Gastrocnemius medialis (tissue), 4 donors: ENCODE measurements around the gene SERPINE2.

Experiments used
- CTCF ChIP-seq, 5 experiments: fragments of 450-650 bp in 3 of 5; fragments of 200-600 bp in 2 of 5; sonication (generic) in 2 of 5; IDR thresholded peaks in 4 of 5; conservative IDR thresholded peaks in 1 of 5; 1 replicate in 4 of 5; 2 replicates in 1 of 5; pipeline ENCODE4 v1.5.1; 2016 to 2019; ENCODE audit warnings: antibody characterized with exemption in 5 of 5, mild to moderate bottlenecking in 3 of 5, moderate library complexity in 3 of 5
- POLR2A ChIP-seq, 2 donors: fragments of 450-650 bp; IDR thresholded peaks; one replicate each; pipeline ENCODE4 v1.6.1; 2017; ENCODE audit warnings: antibody characterized with exemption in 2 of 2, mild to moderate bottlenecking in 2 of 2, moderate library complexity in 2 of 2

GRCh38 chr2:224077773-224078507 is 38.9 kb upstream of the SERPINE2 start:
- TF ChIP-seq CTCF (IDR thresholded peaks at IDR 0.05 in 4 of 5, conservative IDR thresholded peaks at IDR 0.05 in 1 of 5) = no peak
- TF ChIP-seq POLR2A (IDR thresholded peaks at IDR 0.05) = no peak
